ENCODE results near the gene ATG13. TPM values are rescaled to one million over a fixed set of nuclear protein-coding genes. Genes with fewer than 3 reads are reported as not detected.
A peak's percentile ranks its signal among the peaks of the same experiment; 100 is the strongest.

Gene ATG13
- total and polyA plus RNA-seq, 4 donors: 36.3 to 49.9 (median 41.2) TPM

GRCh38 chr11:46640036-46640788, 22.9 kb downstream of the ATG13 start:
- Histone ChIP-seq H3K36me3 (ENCODE audit: control insufficient read depth in 4 of 4, insufficient read depth in 3 of 4, low read depth in 1 of 4, low read length in 3 of 4) (peaks cover 1 to 7% (median 4%) of the 10 kb centered on the region in 4 donors), H3K27ac (ENCODE audit: low read depth in 1 of 2, low read length in 2 of 2) (peak overlapping the region in 1 of 2 donors; percentile 6)
- DNase-seq (ENCODE audit: low spot score): no peak

DNA sequence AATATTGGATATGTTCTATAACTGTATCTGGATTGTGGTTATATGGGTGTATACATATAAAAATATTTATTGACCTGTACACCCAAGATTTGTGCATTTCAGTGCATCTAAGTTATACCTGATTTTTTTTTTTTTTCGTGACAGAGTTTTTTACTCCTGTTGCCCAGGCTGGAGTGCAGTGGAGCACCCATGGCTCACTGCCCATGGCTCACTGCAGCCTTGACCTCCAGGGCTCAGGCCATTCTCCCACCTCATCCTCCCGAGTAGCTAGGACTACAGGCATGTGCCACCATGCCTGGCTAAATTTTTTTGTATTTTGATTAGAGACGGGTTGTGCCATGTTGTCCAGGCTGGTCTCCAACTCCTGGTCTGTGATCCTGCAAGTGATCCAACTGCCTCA, 24.3 kb downstream of the ATG13 start:
- H3K36me3 ChIP-seq (ENCODE audit: control insufficient read depth in 4 of 4, insufficient read depth in 3 of 4, low read depth in 1 of 4, low read length in 3 of 4): peaks cover 6 to 19% (median 12%) of the 10 kb centered on the region in 4 donors
- H3K9me3 ChIP-seq (ENCODE audit: control insufficient read depth in 4 of 4, low read length in 3 of 4): no peaks in the 10 kb centered on the region
- H3K4me1 ChIP-seq (ENCODE audit: control insufficient read depth in 4 of 4, insufficient read depth in 4 of 4, low read length in 3 of 4): peaks cover 3 to 13% (median 10%) of the 10 kb centered on the region in 4 donors
- no peak overlapping the region for H3K4me3 ChIP-seq (ENCODE audit: low read depth in 1 of 3, low read length in 3 of 3)
- TF ChIP-seq GABPA (IDR thresholded peaks at IDR 0.05 in 1 of 2, conservative IDR thresholded peaks at IDR 0.05 in 1 of 2) (no peak), SP1 (IDR thresholded peaks at IDR 0.05) (no peak), RAD21 (IDR thresholded peaks at IDR 0.05) (no peak), HNF4G (IDR thresholded peaks at IDR 0.05) (no peak), YY1 (IDR thresholded peaks at IDR 0.05) (no peak), EGR1 (IDR thresholded peaks at IDR 0.05; ENCODE audit: low read depth in 2 of 2) (no peak), TAF1 (conservative IDR thresholded peaks at IDR 0.05) (no peak), NR2F2 (IDR thresholded peaks at IDR 0.05) (no peak), FOXA2 (IDR thresholded peaks at IDR 0.05) (no peak), JUND (IDR thresholded peaks at IDR 0.05) (no peak), REST (IDR thresholded peaks at IDR 0.05) (no peak)
- TF ChIP-seq, protein P1, sequence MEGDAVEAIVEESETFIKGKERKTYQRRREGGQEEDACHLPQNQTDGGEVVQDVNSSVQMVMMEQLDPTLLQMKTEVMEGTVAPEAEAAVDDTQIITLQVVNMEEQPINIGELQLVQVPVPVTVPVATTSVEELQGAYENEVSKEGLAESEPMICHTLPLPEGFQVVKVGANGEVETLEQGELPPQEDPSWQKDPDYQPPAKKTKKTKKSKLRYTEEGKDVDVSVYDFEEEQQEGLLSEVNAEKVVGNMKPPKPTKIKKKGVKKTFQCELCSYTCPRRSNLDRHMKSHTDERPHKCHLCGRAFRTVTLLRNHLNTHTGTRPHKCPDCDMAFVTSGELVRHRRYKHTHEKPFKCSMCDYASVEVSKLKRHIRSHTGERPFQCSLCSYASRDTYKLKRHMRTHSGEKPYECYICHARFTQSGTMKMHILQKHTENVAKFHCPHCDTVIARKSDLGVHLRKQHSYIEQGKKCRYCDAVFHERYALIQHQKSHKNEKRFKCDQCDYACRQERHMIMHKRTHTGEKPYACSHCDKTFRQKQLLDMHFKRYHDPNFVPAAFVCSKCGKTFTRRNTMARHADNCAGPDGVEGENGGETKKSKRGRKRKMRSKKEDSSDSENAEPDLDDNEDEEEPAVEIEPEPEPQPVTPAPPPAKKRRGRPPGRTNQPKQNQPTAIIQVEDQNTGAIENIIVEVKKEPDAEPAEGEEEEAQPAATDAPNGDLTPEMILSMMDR (IDR thresholded peaks at IDR 0.05; ENCODE audit: low read depth, low read length, missing input control): no peak
- H3K27me3 ChIP-seq (ENCODE audit: control insufficient read depth in 4 of 4, insufficient read depth in 4 of 4, low read length in 3 of 4): no peaks in the 10 kb centered on the region
- no peak overlapping the region for H3K27ac ChIP-seq (ENCODE audit: low read depth in 1 of 2, low read length in 2 of 2)
- DNase-seq (ENCODE audit: low spot score): no peak
- WGBS: 56% methylated on average over 3 of the region's 3 CpGs
- no peak overlapping the region for H3K9ac ChIP-seq (ENCODE audit: low read depth in 1 of 2, low read length in 2 of 2)

More at GRCh38 chr11:46640036-46640788, 22.9 kb downstream of the ATG13 start:
- Histone ChIP-seq H3K4me3 (ENCODE audit: low read depth in 1 of 3, low read length in 3 of 3) (no peak overlapping the region), H3K27me3 (ENCODE audit: control insufficient read depth in 4 of 4, insufficient read depth in 4 of 4, low read length in 3 of 4) (no peaks in the 10 kb centered on the region), H3K4me1 (ENCODE audit: control insufficient read depth in 4 of 4, insufficient read depth in 4 of 4, low read length in 3 of 4) (peaks cover 4 to 15% (median 14%) of the 10 kb centered on the region in 4 donors), H3K9me3 (ENCODE audit: control insufficient read depth in 4 of 4, low read length in 3 of 4) (no peaks in the 10 kb centered on the region), H3K9ac (ENCODE audit: low read depth in 1 of 2, low read length in 2 of 2) (no peak overlapping the region)
- WGBS: 86% methylated on average over 6 of the region's 6 CpGs
- TF ChIP-seq HNF4A (conservative IDR thresholded peaks at IDR 0.05): peak; percentile 45 to 58
- TF ChIP-seq GABPA (IDR thresholded peaks at IDR 0.05 in 1 of 2, conservative IDR thresholded peaks at IDR 0.05 in 1 of 2): no peak
- TF ChIP-seq HNF4G (IDR thresholded peaks at IDR 0.05): peak; percentile 56
- peak; percentile 22 for TF ChIP-seq SP1 (IDR thresholded peaks at IDR 0.05)
- TF ChIP-seq REST (IDR thresholded peaks at IDR 0.05): no peak

All from liver (tissue), 9 donors.